HG02884 (cell line): Measurements from ENCODE around the gene PIK3R1.
"Not testable (repeated sequence)": the region's sequence is repeated elsewhere in the genome, so short reads cannot be mapped to it uniquely, and the experiment has no call there.

Experiments
- ATAC-seq: cut with Tn5 transposase; IDR thresholded peaks from one replicate; pipeline ENCODE4 v1.9.1; 2021; ENCODE audit warnings: mild to moderate bottlenecking, moderate library complexity; ENCODE audit not compliant: unreplicated experiment

The PIK3R1 gene

GRCh38 chr5:68192679-68193060 lies 22.9 kb upstream of the PIK3R1 start:
- ATAC-seq = no peak

GRCh38 chr5:68193481-68194036 lies 22.0 kb upstream of the PIK3R1 start:
- no peak for ATAC-seq

DNA sequence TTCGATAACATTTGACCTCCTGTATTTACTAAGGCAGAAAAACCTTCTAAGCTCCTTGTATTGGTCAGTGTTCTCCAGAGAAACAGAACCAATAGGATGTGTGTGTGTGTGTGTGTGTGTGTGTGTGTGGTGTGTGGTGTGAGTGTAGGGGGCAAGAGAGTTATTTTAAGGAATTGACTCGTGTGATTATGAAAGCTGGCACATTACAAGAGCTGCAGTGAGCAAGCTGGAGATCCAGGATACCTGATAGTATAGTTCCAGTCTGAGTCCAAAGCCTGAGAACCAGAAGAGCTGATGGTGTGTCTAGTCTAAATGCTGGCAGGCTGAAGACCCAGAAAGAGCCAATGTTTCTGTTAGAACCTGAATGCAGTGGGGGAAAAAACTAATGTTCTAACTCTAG lies 21.2 kb upstream of the PIK3R1 start:
- no peak for ATAC-seq

DNA sequence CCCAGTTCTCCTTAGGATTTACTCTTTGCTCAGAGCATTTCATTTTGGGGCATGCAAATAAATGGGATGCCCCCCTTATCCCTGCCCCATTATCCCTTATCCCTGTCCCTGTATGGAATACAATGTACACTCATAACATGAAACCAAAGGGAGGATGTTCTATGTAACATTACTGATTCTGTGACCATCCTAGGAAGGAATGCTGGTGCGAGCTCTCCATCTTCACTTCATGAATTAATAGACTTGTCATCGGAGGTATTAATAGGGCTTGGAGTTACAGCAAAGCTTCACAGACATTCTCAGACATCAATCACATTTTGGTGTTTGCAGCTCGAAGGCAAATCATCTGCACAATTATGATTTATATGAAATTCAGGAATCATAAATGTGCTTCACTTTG lies 20.4 kb upstream of the PIK3R1 start:
- no peak for ATAC-seq

DNA sequence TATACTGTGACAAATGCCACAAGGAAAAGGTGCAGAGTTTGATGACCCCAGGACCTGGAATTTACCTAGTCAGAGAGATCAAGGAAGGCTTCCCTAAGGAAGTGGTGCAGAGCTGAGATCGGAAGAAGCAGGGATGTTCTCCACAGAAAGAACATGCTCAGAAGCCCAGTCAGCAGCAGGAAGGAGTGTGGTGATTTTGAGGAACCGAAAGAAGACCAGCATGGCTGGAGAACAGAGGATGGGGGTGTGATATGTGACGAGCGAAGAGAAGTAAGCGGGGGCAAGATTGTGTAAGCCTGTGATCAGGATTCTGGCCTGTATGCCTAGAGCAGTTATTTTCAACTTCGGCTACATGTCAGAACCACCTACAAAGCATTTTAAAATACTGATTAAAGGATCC lies 18.7 kb upstream of the PIK3R1 start:
- ATAC-seq = peak; percentile 95

GRCh38 chr5:68200288-68200687 lies 15.3 kb upstream of the PIK3R1 start:
- no peak for ATAC-seq

DNA sequence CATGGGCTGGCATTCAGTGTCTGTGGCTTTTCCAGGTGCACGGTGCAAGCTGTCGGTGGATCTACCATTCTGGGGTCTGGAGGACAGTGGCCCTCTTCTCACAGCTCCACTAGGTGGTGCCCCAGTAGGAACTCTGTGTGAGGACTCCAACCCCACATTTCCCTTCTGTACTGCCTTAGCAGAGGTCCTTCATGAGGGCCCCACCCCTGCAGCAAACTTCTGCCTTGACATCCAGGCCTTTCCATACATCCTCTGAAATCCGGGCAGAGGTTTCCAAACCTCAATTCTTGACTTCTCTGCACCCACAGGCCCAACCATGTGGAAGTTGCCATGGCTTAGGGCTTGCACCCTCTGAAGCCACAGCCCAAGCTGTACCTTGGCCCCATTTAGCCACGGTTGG lies 4.9 kb upstream of the PIK3R1 start:
- ATAC-seq = not testable (repeated sequence)

- peak; percentile 15 for ATAC-seq
These were observed 911 bp upstream of the PIK3R1 start for GRCh38 chr5:68214482-68215207.

- peak; percentile 39 for ATAC-seq
These were observed 315 bp downstream of the PIK3R1 start for GRCh38 chr5:68215898-68216244.

DNA sequence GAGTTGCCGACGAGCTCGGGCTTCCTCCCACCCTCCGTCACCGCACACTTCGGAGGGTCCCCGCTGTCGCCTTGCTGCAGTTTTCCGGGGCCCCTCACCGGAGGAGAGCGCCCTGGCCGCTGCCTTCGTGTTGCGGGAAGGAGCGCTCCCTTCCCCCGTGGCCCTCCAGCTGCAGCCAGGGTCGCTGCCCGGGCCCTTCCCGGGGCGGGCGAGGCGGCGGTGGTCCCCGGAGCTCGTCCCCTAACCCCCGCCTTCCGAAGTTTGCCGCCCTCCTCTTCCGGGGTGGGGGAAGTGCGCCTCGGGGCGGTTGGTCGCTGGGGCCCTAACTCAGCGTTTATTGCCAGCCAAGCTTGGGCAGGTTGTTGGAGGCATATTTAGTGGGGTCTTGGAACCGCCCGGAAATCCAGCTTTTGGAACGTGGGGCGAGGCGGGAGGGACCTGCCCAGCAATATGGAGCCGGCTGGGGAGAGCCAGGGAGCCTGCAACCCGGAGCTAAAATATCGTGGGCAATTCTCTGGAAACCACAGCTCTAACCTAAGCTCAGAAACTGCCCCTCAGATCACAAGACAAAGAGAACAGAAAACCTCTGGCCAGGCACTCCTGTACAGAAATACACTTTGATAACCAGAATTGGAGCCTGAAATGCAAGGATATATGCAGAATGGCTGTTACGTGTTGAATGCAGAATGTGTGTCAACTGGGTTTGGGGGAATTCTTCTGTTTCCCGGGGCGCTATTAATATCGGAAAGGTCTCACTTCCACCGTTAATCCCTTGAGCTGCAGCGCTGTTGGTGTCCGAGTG lies 890 bp downstream of the PIK3R1 start:
- ATAC-seq = peak; percentile 22

GRCh38 chr5:68217047-68217355 lies 1.4 kb downstream of the PIK3R1 start:
- no peak for ATAC-seq

- no peak for ATAC-seq
These were observed 2.0 kb downstream of the PIK3R1 start for GRCh38 chr5:68217528-68217927.

DNA sequence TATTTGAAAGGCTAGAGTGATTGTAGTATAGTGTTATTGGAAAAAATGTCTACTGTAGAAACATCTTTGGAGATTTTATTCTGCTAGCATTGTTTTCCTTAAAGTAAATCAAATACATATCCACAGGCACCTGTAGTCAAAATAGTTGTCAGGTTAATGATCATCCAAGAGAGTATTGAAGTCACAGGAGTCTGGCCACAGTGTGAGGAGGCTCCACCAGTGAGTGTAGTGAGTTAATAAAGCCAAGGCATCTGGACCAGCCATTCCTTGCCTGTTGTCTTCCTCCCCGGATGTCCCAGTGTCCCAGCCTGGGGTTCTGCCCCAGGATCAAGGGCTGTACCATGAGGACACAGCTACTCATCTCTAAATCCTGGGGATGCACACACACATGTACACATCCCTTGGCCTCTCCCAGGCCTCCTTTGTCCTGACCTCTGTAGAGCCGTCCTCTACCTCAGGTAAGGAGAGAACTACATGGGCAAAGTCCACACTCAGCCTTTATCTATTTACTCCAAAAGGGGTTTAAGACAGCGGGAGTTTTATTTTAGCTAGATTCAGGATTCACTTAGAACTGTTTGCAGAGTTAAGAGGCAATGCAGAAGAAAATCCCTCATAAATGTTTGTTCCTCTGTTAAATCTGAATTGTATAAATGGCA lies 3.7 kb downstream of the PIK3R1 start:
- ATAC-seq = no peak

DNA sequence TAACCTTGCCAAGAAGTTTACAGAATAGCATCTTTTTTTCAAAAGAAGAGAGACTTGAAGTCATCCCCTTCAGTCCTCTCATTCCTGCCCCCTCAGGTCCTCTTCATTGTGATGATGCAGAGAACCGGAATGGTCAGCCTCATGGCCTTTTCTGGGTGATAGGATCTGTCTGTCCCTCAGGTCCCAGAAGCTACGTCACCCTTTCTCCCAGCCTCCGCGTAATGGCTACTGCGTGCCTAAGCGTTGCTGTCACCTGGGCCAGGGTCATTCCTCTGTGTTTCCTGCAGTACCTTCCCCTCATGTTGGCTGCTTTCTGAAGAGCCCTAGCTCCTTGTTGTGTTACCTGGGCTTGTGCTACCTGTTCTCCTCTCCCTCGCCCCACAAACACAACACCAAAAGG lies 4.7 kb downstream of the PIK3R1 start:
- ATAC-seq = no peak

DNA sequence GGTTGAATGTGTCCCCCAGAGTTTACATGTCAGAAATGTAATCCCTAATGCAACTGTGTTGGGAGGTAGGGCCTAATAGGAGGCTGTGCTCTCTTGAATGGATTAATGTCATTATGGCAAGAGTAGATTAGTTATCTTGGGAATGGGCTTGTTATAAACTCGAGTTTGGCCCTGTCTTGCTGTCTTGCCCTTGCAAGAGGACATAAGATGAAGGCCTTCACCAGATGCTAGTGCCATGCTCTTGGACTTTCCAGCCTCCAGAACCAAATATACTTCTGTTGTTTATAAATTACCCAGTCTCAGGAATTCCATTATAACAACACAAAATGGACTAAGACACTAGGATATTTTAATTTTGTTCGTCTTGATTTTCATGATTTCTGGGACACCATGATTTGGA lies 5.4 kb downstream of the PIK3R1 start:
- no peak for ATAC-seq

DNA sequence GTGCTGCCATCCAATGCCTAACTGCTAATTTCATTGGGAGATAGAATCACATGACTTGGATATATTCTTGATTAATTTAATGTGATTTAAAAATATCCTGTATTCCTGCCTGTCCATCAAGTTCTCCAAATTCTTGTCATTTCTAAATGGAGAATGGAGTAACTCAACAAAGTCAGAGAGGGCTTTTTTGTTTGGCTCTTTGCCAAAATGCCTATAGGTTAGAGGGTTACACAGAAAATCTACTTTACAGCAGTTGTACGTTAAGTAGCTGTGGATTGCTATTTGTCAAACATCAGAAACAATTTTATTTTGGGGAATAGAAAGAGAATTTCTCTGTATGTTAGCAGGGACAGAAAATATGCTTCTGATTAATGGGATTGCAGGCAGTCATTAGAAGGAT lies 5.9 kb downstream of the PIK3R1 start:
- ATAC-seq = no peak

- ATAC-seq = no peak
These were observed 6.8 kb downstream of the PIK3R1 start for GRCh38 chr5:68222310-68222709.

GRCh38 chr5:68222824-68223354 lies 7.3 kb downstream of the PIK3R1 start:
- ATAC-seq = no peak

- ATAC-seq = no peak
These were observed 8.3 kb downstream of the PIK3R1 start for GRCh38 chr5:68223904-68224303.

GRCh38 chr5:68224509-68225187 lies 9.1 kb downstream of the PIK3R1 start:
- ATAC-seq = no peak
